ENCODE measurements around the gene PSMD6. TPM values are rescaled to one million over a fixed set of nuclear protein-coding genes. Genes with fewer than 3 reads are reported as not detected.

The PSMD6 gene
- polyA plus RNA-seq, 1 donor from 2014 or later: 150 TPM

DNA sequence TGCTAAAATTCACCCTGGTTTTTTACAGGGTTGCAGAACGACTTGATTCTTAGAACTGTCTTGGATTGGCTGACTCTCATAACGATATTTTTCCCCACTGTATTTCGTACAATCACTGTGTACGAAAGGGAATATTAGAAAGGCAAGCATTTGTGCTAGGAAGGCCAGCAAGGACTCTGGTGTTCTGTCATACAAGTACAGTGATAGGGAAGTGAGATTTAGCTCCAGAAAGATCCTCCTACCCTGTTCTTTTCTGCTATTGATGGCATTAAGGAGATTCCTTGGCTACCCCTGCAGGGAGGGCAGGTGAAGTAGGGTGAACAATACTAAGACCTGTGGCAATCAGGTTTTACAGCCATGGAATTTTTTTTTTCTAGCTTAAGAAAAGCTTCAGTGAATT is 57.3 kb downstream of the PSMD6 start:
- H3K9ac ChIP-seq (ENCODE audit: low read length): no peak overlapping the region
- H3K9me3 ChIP-seq (ENCODE audit: low read length): no peaks in the 10 kb centered on the region
- H3K27ac ChIP-seq (ENCODE audit: low read length): no peak overlapping the region
- no peaks in the 10 kb centered on the region for H3K9me2 ChIP-seq (ENCODE audit: insufficient read depth, low read length)
- H4K20me1 ChIP-seq (ENCODE audit: insufficient read depth): no peaks in the 10 kb centered on the region
- no peaks in the 10 kb centered on the region for H3K79me2 ChIP-seq (replicated peaks; ENCODE audit: insufficient read depth, low read length)
- H2AFZ ChIP-seq (ENCODE audit: low read depth, low read length): no peak overlapping the region
- TF ChIP-seq EZH2 (IDR thresholded peaks at IDR 0.05; ENCODE audit: borderline replicate concordance, insufficient read depth, low read length, poor library complexity, severe bottlenecking): no peak
- no peaks in the 10 kb centered on the region for H3F3A ChIP-seq (ENCODE audit: insufficient read depth, low read length, poor library complexity, severe bottlenecking)
- no peaks in the 10 kb centered on the region for H3K36me3 ChIP-seq (ENCODE audit: insufficient read depth, low read length)
- no peaks in the 10 kb centered on the region for H3K27me3 ChIP-seq (ENCODE audit: insufficient read depth, low read depth, low read length)
- no peak overlapping the region for H3K4me3 ChIP-seq (ENCODE audit: low read length)
- H3K4me2 ChIP-seq (ENCODE audit: low read length): no peak overlapping the region

DNA sequence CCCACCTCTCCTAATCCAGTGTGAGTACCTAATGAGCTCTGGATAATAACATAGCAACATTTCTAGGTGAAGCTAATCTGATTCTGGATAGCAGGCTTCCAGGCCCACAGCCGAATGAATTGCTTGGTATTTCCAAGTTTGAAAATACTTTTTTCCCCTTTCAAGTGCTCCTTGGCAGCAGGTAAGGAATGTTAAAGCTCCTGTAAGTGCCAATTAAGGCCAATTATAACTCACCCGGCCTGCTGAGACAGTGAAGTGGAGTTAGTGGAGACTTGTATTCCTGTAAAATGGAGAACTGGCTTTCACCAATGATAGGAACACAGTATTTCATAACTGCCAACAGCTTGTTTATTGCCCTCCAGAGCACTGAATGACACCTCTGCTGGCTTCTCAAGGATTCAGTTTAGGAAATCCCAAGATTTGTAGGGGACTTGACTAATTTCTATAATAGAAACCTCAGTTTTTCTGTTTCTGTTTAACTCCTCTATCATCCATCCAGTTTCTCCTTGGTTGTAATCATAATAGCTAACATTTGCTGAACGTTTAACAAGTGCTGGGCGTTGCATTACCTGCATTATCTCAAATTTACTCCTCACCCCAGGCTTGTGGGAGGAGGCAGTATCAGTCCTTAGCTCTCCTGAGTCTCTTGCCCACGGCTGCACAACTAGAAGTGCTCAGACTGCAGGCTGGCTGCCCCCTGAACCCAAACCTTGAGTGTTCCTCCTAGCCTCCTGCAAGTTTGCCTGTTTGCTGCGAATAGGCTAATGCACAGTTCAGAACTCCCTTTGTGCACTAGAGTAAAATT is 58.4 kb downstream of the PSMD6 start:
- no peaks in the 10 kb centered on the region for H3F3A ChIP-seq (ENCODE audit: insufficient read depth, low read length, poor library complexity, severe bottlenecking)
- H3K9ac ChIP-seq (ENCODE audit: low read length): no peak overlapping the region
- no peaks in the 10 kb centered on the region for H3K36me3 ChIP-seq (ENCODE audit: insufficient read depth, low read length)
- no peaks in the 10 kb centered on the region for H3K27me3 ChIP-seq (ENCODE audit: insufficient read depth, low read depth, low read length)
- H4K20me1 ChIP-seq (ENCODE audit: insufficient read depth): no peaks in the 10 kb centered on the region
- TF ChIP-seq POLR2AphosphoS5 (IDR thresholded peaks at IDR 0.05) (no peak), EZH2 (IDR thresholded peaks at IDR 0.05; ENCODE audit: borderline replicate concordance, insufficient read depth, low read length, poor library complexity, severe bottlenecking) (no peak), TAF1 (IDR thresholded peaks at IDR 0.05; ENCODE audit: low read depth) (no peak), EP300 (conservative IDR thresholded peaks at IDR 0.05; ENCODE audit: poor library complexity, severe bottlenecking) (no peak), SMC3 (conservative IDR thresholded peaks at IDR 0.05; ENCODE audit: poor library complexity) (no peak), RAD21 (conservative IDR thresholded peaks at IDR 0.05) (no peak), MXI1 (conservative IDR thresholded peaks at IDR 0.05; ENCODE audit: poor library complexity, severe bottlenecking) (no peak)
- TF ChIP-seq, protein P1, sequence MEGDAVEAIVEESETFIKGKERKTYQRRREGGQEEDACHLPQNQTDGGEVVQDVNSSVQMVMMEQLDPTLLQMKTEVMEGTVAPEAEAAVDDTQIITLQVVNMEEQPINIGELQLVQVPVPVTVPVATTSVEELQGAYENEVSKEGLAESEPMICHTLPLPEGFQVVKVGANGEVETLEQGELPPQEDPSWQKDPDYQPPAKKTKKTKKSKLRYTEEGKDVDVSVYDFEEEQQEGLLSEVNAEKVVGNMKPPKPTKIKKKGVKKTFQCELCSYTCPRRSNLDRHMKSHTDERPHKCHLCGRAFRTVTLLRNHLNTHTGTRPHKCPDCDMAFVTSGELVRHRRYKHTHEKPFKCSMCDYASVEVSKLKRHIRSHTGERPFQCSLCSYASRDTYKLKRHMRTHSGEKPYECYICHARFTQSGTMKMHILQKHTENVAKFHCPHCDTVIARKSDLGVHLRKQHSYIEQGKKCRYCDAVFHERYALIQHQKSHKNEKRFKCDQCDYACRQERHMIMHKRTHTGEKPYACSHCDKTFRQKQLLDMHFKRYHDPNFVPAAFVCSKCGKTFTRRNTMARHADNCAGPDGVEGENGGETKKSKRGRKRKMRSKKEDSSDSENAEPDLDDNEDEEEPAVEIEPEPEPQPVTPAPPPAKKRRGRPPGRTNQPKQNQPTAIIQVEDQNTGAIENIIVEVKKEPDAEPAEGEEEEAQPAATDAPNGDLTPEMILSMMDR (IDR thresholded peaks at IDR 0.05; ENCODE audit: poor library complexity, severe bottlenecking): no peak
- TF ChIP-seq, protein P2, sequence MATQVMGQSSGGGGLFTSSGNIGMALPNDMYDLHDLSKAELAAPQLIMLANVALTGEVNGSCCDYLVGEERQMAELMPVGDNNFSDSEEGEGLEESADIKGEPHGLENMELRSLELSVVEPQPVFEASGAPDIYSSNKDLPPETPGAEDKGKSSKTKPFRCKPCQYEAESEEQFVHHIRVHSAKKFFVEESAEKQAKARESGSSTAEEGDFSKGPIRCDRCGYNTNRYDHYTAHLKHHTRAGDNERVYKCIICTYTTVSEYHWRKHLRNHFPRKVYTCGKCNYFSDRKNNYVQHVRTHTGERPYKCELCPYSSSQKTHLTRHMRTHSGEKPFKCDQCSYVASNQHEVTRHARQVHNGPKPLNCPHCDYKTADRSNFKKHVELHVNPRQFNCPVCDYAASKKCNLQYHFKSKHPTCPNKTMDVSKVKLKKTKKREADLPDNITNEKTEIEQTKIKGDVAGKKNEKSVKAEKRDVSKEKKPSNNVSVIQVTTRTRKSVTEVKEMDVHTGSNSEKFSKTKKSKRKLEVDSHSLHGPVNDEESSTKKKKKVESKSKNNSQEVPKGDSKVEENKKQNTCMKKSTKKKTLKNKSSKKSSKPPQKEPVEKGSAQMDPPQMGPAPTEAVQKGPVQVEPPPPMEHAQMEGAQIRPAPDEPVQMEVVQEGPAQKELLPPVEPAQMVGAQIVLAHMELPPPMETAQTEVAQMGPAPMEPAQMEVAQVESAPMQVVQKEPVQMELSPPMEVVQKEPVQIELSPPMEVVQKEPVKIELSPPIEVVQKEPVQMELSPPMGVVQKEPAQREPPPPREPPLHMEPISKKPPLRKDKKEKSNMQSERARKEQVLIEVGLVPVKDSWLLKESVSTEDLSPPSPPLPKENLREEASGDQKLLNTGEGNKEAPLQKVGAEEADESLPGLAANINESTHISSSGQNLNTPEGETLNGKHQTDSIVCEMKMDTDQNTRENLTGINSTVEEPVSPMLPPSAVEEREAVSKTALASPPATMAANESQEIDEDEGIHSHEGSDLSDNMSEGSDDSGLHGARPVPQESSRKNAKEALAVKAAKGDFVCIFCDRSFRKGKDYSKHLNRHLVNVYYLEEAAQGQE (IDR thresholded peaks at IDR 0.05; ENCODE audit: borderline replicate concordance): no peak
- H3K9me3 ChIP-seq (ENCODE audit: low read length): no peaks in the 10 kb centered on the region
- no peak overlapping the region for H2AFZ ChIP-seq (ENCODE audit: low read depth, low read length)
- no peak overlapping the region for H3K4me3 ChIP-seq (ENCODE audit: low read length)
- no peak overlapping the region for H3K4me2 ChIP-seq (ENCODE audit: low read length)
- H3K9me2 ChIP-seq (ENCODE audit: insufficient read depth, low read length): no peaks in the 10 kb centered on the region
- H3K79me2 ChIP-seq (replicated peaks; ENCODE audit: insufficient read depth, low read length): no peaks in the 10 kb centered on the region
- no peak overlapping the region for H3K27ac ChIP-seq (ENCODE audit: low read length)

All from neural cell (in vitro differentiated cells).